GM23338 (cell line): Measurements from ENCODE around the gene PSTK. TPM values are rescaled to one million over a fixed set of nuclear protein-coding genes. Genes with fewer than 3 reads are reported as not detected.

ENCODE experiments used
- ATAC-seq: fragments of 200-7000 bp; cut with Tn5 transposase; 3 replicates; pipeline ENCODE4 v1.9.1; 2020
- DNase-seq: peaks from one replicate; pipeline ENCODE4 v3.0.0-alpha.2; 2015; ENCODE audit warnings: low spot score
- H2AFZ ChIP-seq: fragments of 200-600 bp; sonication (generic); 2 replicates; pipeline ENCODE4 v1.8.0; 2016; ENCODE audit warnings: antibody characterized with exemption, mild to moderate bottlenecking, moderate library complexity
- H3F3A ChIP-seq: fragments of 200-600 bp; sonication (generic); replicated peaks from 2 replicates; pipeline ENCODE4 v1.8.0; 2017; ENCODE audit warnings: antibody characterized with exemption, mixed run types, low read depth
- H3K27ac ChIP-seq: fragments of 200-600 bp; sonication (generic); 2 replicates; pipeline ENCODE4 v1.6.1; 2016; ENCODE audit warnings: low read depth
- H3K27me3 ChIP-seq: fragments of 200-600 bp; sonication (generic); 2 replicates; pipeline ENCODE4 v1.8.0; 2016; ENCODE audit warnings: mild to moderate bottlenecking, mixed run types, moderate library complexity; ENCODE audit not compliant: insufficient read depth
- H3K36me3 ChIP-seq: fragments of 200-600 bp; sonication (generic); 2 replicates; pipeline ENCODE4 v1.8.0; 2016; ENCODE audit warnings: mild to moderate bottlenecking; ENCODE audit not compliant: insufficient read depth
- H3K4me1 ChIP-seq: fragments of 200-600 bp; sonication (generic); 2 replicates; pipeline ENCODE4 v1.8.0; 2016; ENCODE audit warnings: mild to moderate bottlenecking, moderate library complexity; ENCODE audit not compliant: insufficient read depth
- H3K4me2 ChIP-seq: fragments of 200-600 bp; sonication (generic); 2 replicates; pipeline ENCODE4 v1.7.1; 2017; ENCODE audit warnings: mixed run types
- H3K4me3 ChIP-seq: fragments of 200-600 bp; sonication (generic); 2 replicates; pipeline ENCODE4 v1.6.1; 2016; ENCODE audit warnings: mixed run types
- H3K79me2 ChIP-seq: fragments of 200-600 bp; sonication (generic); replicated peaks from 2 replicates; pipeline ENCODE4 v1.8.0; 2017; ENCODE audit warnings: mild to moderate bottlenecking; ENCODE audit not compliant: insufficient read depth
- H3K9me2 ChIP-seq: fragments of 200-600 bp; sonication (generic); 2 replicates; pipeline ENCODE4 v1.8.0; 2017; ENCODE audit not compliant: insufficient read depth
- H4K20me1 ChIP-seq: fragments of 200-600 bp; sonication (generic); replicated peaks from 2 replicates; pipeline ENCODE4 v1.8.0; 2017; ENCODE audit warnings: mild to moderate bottlenecking; ENCODE audit not compliant: insufficient read depth
- H3K27ac Mint-ChIP-seq: 2 replicates; pipeline ENCODE4 v1.8.0; 2020; ENCODE audit warnings: inconsistent platforms, mild to moderate bottlenecking, moderate library complexity, mixed read lengths
- H3K27me3 Mint-ChIP-seq: 3 replicates; pipeline ENCODE4 v1.8.0; 2022; ENCODE audit warnings: low read depth, mild to moderate bottlenecking, moderate library complexity, mixed read lengths, inconsistent platforms; ENCODE audit not compliant: insufficient read depth, poor library complexity
- H3K36me3 Mint-ChIP-seq: 3 replicates; pipeline ENCODE4 v1.8.0; 2021; ENCODE audit warnings: low read depth, mild to moderate bottlenecking, inconsistent platforms, moderate library complexity, mixed read lengths
- H3K4me1 Mint-ChIP-seq: 3 replicates; pipeline ENCODE4 v1.8.0; 2020; ENCODE audit warnings: mild to moderate bottlenecking, inconsistent platforms, mixed read lengths
- H3K4me3 Mint-ChIP-seq: 3 replicates; pipeline ENCODE4 v1.8.0; 2021; ENCODE audit warnings: moderate library complexity, mild to moderate bottlenecking, inconsistent platforms, mixed read lengths
- H3K9me3 Mint-ChIP-seq: 3 replicates; pipeline ENCODE4 v1.8.0; 2020; ENCODE audit warnings: moderate library complexity, mild to moderate bottlenecking, inconsistent platforms, mixed read lengths
- CREB1 ChIP-seq: fragments of 250-450 bp; sonication (Bioruptor Pico); IDR thresholded peaks from 2 replicates; pipeline ENCODE4 v1.5.0; 2020; ENCODE audit warnings: low read depth, mild to moderate bottlenecking, moderate library complexity
- EZH2 ChIP-seq: fragments of 200-600 bp; sonication (generic); IDR thresholded peaks from one replicate; pipeline ENCODE4 v1.8.0; 2017; ENCODE audit warnings: antibody characterized with exemption, mild to moderate bottlenecking, low read depth; ENCODE audit not compliant: unreplicated experiment
- EZH2phosphoT487 ChIP-seq: fragments of 200-600 bp; sonication (generic); IDR thresholded peaks from one replicate; pipeline ENCODE4 v1.8.1; 2018; ENCODE audit warnings: antibody characterized with exemption; ENCODE audit not compliant: unreplicated experiment
- JUNB ChIP-seq: IDR thresholded peaks from one replicate; pipeline ENCODE4 v1.6.1; 2016; ENCODE audit warnings: antibody characterized with exemption; ENCODE audit not compliant: unreplicated experiment
- NANOG ChIP-seq: IDR thresholded peaks from 2 replicates; pipeline ENCODE4 v1.6.1; 2016; ENCODE audit warnings: antibody characterized with exemption, borderline replicate concordance
- POLR2AphosphoS5 ChIP-seq: IDR thresholded peaks from 2 replicates; pipeline ENCODE4 v1.6.1; 2016; ENCODE audit warnings: antibody characterized with exemption, low read depth
- STAT1 ChIP-seq: IDR thresholded peaks from one replicate; pipeline ENCODE4 v1.6.1; 2016; ENCODE audit warnings: antibody characterized with exemption; ENCODE audit not compliant: unreplicated experiment
- ZNF114 ChIP-seq: fragments of 250-450 bp; sonication (Bioruptor Pico); IDR thresholded peaks from 2 replicates; pipeline ENCODE4 v1.5.0; 2020; ENCODE audit warnings: mild to moderate bottlenecking, moderate library complexity
- ZNF331 ChIP-seq: fragments of 250-450 bp; sonication (Bioruptor Pico); IDR thresholded peaks from 2 replicates; pipeline ENCODE4 v1.5.0; 2020; ENCODE audit warnings: low read depth, mild to moderate bottlenecking, moderate library complexity
- polyA plus RNA-seq: library from polyadenylated mRNA; unstranded; fragments of >200 nt; fragmentation: Nextera tagmentation; extraction: Ambion mirVana; gene quantifications from 2 replicates; pipeline ENCODE4 v1.2.1, GENCODE V29; 2016
- total RNA-seq: library from RNA; depleted of rRNA; stranded (reverse); fragments of >200 nt; shearing (Covaris generic); gene quantifications from 2 replicates; pipeline ENCODE4 v1.2.3, GENCODE V29; 2014
- TF ChIP-seq, protein P1 (sequence below): fragments of 250-450 bp; sonication (Bioruptor Pico); IDR thresholded peaks from 2 replicates; pipeline ENCODE4 v1.5.0; 2020; ENCODE audit warnings: mild to moderate bottlenecking, moderate library complexity
- TF ChIP-seq, protein P2 (sequence below), 2 experiments: fragments of 200-600 bp in 1 of 2; sonication (generic) in 1 of 2; conservative IDR thresholded peaks; 2 replicates each; pipeline versions ENCODE4 v1.5.1 to v1.6.1; 2016 to 2017; ENCODE audit warnings: antibody characterized with exemption in 2 of 2, low read depth in 2 of 2, mild to moderate bottlenecking in 2 of 2, moderate library complexity in 1 of 2
- TF ChIP-seq, protein P3 (sequence below): IDR thresholded peaks from 2 replicates; pipeline ENCODE4 v1.6.1; 2016; ENCODE audit warnings: antibody characterized with exemption
- TF ChIP-seq, protein P4 (sequence below): IDR thresholded peaks from one replicate; pipeline ENCODE4 v1.6.1; 2018; ENCODE audit warnings: antibody characterized with exemption; ENCODE audit not compliant: unreplicated experiment

The PSTK gene
- total and polyA plus RNA-seq, 2 experiments from 2014 or later, result 2.3 to 9.3 TPM

DNA sequence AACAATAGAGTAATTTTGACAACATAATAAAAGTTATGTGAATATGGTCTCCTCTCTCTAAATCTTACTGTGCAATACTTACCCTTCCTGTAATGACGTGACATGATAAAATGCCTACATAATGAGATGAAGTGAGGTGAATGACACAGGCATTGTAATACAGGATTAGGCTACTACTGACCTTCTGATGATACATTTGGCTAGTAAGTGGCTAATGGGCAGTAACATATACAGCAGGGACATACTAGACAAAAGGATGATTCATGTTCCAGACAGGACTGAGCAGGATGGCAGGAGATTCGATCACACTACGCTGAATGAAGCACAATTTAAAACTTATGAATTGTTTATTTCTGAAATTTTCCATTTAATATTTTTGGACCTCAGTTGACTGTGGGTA lies 30.9 kb upstream of the PSTK start:
- H3K4me1 Mint-ChIP-seq, result peaks cover 9% of the 10 kb centered on the region
- H3K9me2 ChIP-seq, result no peaks in the 10 kb centered on the region
- H3K4me1 ChIP-seq, result peaks cover 4% of the 10 kb centered on the region; the same call in 1 of the 2 replicates
- H3K36me3 Mint-ChIP-seq, result peaks cover 14% of the 10 kb centered on the region
- no peak overlapping the region for H3K27ac ChIP-seq
- H3K79me2 ChIP-seq, result no peaks in the 10 kb centered on the region; the same call in 1 of the 2 replicates
- H3F3A ChIP-seq, result 0 out of 2 replicates have a peak, but pooled peaks cover 2% of the 10 kb centered on the region
- peaks cover 3% of the 10 kb centered on the region; the same call in 2 of the 3 replicates for H3K9me3 Mint-ChIP-seq
- H3K36me3 ChIP-seq, result no peaks in the 10 kb centered on the region; the same call in 1 of the 2 replicates
- H3K27me3 ChIP-seq, result no peaks in the 10 kb centered on the region
- ATAC-seq (no peak), DNase-seq (no peak)
- no peak overlapping the region for H3K27ac Mint-ChIP-seq
- H2AFZ ChIP-seq, result no peak overlapping the region
- H3K4me3 Mint-ChIP-seq, result no peak overlapping the region
- TF ChIP-seq JUNB, result no peak
- no peak for TF ChIP-seq EZH2phosphoT487
- TF ChIP-seq STAT1, result no peak
- TF ChIP-seq, protein P1, sequence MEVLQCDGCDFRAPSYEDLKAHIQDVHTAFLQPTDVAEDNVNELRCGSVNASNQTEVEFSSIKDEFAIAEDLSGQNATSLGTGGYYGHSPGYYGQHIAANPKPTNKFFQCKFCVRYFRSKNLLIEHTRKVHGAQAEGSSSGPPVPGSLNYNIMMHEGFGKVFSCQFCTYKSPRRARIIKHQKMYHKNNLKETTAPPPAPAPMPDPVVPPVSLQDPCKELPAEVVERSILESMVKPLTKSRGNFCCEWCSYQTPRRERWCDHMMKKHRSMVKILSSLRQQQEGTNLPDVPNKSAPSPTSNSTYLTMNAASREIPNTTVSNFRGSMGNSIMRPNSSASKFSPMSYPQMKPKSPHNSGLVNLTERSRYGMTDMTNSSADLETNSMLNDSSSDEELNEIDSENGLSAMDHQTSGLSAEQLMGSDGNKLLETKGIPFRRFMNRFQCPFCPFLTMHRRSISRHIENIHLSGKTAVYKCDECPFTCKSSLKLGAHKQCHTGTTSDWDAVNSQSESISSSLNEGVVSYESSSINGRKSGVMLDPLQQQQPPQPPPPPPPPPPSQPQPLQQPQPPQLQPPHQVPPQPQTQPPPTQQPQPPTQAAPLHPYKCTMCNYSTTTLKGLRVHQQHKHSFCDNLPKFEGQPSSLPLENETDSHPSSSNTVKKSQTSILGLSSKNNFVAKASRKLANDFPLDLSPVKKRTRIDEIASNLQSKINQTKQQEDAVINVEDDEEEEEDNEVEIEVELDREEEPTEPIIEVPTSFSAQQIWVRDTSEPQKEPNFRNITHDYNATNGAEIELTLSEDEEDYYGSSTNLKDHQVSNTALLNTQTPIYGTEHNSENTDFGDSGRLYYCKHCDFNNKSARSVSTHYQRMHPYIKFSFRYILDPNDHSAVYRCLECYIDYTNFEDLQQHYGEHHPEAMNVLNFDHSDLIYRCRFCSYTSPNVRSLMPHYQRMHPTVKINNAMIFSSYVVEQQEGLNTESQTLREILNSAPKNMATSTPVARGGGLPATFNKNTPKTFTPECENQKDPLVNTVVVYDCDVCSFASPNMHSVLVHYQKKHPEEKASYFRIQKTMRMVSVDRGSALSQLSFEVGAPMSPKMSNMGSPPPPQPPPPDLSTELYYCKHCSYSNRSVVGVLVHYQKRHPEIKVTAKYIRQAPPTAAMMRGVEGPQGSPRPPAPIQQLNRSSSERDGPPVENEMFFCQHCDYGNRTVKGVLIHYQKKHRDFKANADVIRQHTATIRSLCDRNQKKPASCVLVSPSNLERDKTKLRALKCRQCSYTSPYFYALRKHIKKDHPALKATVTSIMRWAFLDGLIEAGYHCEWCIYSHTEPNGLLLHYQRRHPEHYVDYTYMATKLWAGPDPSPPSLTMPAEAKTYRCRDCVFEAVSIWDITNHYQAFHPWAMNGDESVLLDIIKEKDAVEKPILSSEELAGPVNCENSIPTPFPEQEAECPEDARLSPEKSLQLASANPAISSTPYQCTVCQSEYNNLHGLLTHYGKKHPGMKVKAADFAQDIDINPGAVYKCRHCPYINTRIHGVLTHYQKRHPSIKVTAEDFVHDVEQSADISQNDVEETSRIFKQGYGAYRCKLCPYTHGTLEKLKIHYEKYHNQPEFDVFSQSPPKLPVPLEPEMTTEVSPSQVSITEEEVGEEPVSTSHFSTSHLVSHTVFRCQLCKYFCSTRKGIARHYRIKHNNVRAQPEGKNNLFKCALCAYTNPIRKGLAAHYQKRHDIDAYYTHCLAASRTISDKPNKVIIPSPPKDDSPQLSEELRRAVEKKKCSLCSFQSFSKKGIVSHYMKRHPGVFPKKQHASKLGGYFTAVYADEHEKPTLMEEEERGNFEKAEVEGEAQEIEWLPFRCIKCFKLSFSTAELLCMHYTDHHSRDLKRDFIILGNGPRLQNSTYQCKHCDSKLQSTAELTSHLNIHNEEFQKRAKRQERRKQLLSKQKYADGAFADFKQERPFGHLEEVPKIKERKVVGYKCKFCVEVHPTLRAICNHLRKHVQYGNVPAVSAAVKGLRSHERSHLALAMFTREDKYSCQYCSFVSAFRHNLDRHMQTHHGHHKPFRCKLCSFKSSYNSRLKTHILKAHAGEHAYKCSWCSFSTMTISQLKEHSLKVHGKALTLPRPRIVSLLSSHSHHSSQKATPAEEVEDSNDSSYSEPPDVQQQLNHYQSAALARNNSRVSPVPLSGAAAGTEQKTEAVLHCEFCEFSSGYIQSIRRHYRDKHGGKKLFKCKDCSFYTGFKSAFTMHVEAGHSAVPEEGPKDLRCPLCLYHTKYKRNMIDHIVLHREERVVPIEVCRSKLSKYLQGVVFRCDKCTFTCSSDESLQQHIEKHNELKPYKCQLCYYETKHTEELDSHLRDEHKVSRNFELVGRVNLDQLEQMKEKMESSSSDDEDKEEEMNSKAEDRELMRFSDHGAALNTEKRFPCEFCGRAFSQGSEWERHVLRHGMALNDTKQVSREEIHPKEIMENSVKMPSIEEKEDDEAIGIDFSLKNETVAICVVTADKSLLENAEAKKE (CRISPR knock-in tag), result no peak
- TF ChIP-seq, protein P2, sequence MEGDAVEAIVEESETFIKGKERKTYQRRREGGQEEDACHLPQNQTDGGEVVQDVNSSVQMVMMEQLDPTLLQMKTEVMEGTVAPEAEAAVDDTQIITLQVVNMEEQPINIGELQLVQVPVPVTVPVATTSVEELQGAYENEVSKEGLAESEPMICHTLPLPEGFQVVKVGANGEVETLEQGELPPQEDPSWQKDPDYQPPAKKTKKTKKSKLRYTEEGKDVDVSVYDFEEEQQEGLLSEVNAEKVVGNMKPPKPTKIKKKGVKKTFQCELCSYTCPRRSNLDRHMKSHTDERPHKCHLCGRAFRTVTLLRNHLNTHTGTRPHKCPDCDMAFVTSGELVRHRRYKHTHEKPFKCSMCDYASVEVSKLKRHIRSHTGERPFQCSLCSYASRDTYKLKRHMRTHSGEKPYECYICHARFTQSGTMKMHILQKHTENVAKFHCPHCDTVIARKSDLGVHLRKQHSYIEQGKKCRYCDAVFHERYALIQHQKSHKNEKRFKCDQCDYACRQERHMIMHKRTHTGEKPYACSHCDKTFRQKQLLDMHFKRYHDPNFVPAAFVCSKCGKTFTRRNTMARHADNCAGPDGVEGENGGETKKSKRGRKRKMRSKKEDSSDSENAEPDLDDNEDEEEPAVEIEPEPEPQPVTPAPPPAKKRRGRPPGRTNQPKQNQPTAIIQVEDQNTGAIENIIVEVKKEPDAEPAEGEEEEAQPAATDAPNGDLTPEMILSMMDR (conservative IDR thresholded peaks at IDR 0.05; ENCODE audit: low read depth in 2 of 2), result no peak
- no peak for TF ChIP-seq EZH2
- TF ChIP-seq, protein P3, sequence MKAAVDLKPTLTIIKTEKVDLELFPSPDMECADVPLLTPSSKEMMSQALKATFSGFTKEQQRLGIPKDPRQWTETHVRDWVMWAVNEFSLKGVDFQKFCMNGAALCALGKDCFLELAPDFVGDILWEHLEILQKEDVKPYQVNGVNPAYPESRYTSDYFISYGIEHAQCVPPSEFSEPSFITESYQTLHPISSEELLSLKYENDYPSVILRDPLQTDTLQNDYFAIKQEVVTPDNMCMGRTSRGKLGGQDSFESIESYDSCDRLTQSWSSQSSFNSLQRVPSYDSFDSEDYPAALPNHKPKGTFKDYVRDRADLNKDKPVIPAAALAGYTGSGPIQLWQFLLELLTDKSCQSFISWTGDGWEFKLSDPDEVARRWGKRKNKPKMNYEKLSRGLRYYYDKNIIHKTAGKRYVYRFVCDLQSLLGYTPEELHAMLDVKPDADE, result no peak
- no peak for TF ChIP-seq ZNF331 (CRISPR knock-in tag)
- TF ChIP-seq NANOG, result no peak
- no peak for TF ChIP-seq CREB1
- TF ChIP-seq POLR2AphosphoS5, result no peak
- TF ChIP-seq, protein P4, sequence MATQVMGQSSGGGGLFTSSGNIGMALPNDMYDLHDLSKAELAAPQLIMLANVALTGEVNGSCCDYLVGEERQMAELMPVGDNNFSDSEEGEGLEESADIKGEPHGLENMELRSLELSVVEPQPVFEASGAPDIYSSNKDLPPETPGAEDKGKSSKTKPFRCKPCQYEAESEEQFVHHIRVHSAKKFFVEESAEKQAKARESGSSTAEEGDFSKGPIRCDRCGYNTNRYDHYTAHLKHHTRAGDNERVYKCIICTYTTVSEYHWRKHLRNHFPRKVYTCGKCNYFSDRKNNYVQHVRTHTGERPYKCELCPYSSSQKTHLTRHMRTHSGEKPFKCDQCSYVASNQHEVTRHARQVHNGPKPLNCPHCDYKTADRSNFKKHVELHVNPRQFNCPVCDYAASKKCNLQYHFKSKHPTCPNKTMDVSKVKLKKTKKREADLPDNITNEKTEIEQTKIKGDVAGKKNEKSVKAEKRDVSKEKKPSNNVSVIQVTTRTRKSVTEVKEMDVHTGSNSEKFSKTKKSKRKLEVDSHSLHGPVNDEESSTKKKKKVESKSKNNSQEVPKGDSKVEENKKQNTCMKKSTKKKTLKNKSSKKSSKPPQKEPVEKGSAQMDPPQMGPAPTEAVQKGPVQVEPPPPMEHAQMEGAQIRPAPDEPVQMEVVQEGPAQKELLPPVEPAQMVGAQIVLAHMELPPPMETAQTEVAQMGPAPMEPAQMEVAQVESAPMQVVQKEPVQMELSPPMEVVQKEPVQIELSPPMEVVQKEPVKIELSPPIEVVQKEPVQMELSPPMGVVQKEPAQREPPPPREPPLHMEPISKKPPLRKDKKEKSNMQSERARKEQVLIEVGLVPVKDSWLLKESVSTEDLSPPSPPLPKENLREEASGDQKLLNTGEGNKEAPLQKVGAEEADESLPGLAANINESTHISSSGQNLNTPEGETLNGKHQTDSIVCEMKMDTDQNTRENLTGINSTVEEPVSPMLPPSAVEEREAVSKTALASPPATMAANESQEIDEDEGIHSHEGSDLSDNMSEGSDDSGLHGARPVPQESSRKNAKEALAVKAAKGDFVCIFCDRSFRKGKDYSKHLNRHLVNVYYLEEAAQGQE, result no peak
- TF ChIP-seq ZNF114, result no peak
- H3K4me3 ChIP-seq, result no peak overlapping the region
- H4K20me1 ChIP-seq, result peaks cover 7% of the 10 kb centered on the region; the same call in 1 of the 2 replicates
- no peak overlapping the region for H3K4me2 ChIP-seq
- peaks cover 13% of the 10 kb centered on the region for H3K27me3 Mint-ChIP-seq
